Hypothalamus (tissue), 51 donors: ENCODE data around the gene TPSG1.
"Not testable (repeated sequence)": the region's sequence is repeated elsewhere in the genome, so short reads cannot be mapped to it uniquely, and the experiment has no call there.

Experiments used
- DNase-seq, 51 donors: peaks; one replicate each; lab custom pipeline; 2025; lab: John Stamatoyannopoulos, UW

Gene TPSG1

DNA sequence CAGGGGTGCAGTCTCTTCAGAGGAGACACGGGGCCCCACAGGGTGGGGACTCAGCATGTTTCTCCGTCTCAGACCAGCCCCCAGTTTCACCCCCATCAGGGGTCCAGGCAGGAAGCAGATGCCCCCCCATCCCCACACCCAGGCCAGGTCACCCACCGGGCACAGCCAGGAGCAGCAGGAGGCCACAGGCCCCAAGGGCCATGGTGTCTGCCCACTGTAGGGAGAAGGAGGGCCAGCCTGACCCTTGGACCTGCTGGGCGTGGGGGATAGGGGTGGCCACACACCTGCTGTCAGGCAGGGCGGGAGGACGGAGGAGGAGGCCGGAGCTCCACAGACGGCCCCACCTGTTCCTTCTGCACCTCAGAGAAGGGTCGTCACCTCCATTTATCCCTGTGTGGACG is at the start of gene TPSG1:
TSS of gene TPSG1 (minus strand) at position 218 of the 401 bp plus-strand sequence. CDS start at position 202, 16 bp downstream.
- no peak for DNase-seq

DNA sequence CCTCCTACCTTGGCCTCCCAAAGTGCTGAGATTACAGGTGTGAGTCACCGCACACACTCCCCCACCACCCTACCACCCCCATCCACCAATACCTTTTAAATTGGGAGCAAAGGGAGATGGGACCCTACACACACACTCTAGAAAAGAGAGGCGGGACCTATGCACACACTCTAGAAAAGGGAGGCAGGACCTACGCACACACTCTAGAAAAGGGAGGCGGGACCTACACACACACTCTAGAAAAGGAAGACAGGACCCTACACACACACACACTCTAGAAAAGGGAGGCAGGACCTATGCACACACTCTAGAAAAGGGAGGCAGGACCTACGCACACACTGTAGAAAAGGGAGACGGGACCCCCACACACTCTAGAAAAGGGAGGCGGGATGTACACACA is 49.7 kb upstream of the TPSG1 start:
- DNase-seq, result no peak

DNA sequence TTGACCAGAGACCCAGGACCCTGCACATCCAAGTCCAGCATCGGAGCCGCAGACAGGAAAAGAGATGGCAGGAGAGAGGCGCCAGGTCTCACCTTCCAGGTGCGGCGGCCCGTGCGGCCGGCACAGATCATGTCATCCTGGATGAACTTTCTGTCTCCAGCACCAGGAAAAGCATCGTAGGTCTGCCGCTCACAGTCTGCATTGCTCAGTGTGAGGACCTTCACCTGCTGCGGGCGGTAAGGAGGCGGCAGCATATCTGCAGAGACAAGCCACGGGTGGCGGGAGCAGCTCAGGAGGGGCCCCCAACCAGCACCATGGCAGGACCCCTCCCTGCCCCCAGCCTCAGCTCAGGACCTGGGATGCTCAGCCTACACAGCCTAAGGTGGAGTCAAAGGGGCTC is 48.7 kb upstream of the TPSG1 start:
- DNase-seq, result no peak

DNA sequence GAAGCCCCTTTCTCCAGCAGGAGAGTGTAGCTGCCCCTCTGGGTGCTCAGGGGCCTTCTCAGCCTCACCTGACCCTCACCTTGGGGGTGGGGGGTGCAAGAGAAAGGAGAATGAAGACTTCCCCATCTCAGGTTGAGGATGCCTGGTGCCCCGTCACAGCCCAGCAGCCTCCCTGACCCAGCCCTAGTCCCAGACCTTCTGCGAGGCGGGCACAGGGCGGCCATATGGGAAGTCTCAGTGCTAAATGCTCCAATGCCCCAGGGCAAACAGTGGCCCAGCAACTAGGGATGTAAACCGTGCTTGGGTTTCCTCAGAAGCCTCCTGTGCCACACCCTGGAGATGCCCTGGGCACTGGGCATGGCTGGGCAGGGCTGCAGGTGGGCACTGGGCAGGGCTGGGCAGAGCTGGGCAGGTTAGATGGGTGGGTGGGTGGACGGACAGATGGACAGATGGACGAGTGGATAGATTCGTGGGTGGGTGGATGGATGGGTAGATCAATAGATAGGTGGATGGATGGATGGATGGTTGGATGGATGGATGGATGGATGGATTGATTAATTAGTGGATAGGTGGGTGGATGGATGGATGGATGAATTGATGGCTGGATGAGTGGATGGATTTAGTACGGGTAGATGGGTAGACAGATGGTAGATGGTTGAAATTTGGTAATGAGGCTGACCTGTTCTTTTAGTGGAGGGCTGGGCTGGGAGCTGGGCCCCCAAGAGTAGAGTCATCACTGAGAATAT is 47.6 kb upstream of the TPSG1 start:
- no peak for DNase-seq

DNA sequence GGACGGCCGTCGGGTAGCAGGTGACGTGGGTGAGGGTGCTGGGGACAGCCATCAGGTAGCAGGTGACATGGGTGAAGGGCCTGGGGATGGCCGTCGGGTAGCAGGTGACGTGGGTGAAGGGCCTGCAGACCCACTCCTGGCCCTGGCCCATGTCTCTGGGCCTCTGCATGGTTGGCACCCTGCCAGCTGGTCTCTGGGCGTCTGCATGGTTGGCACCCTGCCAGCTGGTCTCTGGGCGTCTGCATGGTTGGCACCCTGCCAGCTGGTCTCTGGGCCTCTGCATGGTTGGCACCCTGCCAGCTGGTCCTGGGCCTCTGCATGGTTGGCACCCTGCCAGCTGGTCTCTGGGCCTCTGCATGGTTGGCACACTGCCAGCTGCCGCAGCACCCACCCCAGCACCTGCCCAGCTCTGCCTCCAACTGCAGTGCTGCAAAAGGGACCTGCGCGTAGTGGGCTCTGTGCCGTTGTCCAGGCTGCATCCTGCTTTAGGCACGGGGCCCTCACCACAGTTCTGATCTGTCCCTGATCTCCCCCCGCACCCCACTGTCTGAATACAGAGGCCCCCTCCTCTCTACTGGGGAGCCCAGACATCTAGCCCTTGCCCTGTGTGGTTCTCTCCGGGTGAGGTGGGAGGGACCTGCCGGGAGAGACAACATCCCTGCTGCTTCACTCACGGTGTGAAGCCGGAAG is 46.8 kb upstream of the TPSG1 start:
- DNase-seq, result peak in 17 of 51 donors; percentile 2 to 56 (median 20)

DNA sequence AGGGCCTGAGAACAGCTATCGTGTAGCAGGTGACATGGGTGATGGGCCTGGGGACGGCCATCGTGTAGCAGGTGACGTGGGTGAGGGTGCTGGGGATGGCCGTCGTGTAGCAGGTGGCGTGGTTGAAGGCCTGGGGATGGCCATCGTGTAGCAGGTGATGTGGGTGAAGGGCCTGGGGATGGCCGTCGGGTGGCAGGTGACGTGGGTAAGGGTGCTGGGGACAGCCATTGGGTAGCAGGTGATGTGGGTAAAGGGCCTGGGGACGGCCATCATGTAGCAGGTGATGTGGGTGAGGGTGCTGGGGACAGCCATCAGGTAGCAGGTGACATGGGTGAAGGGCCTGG is 46.3 kb upstream of the TPSG1 start:
- DNase-seq, result no peak

DNA sequence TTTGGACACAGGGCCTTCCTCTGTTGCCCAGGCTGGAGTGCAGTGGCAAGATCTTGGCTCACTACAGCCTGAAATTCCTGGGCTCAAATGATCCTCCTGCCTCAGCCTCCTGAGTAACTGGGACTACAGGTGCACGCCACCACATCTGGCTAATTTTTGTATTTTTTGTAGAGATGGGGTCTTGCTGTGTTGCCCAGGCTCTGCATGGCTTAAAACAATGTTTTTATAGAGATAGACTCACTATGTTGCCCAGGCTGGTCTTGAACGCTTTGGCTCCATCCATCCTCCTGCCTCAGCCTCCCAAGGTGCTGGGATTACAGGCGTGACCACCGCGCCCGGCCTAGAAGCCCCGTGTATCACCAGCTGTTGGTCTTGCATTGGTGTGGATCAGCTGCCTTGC is 44.4 kb upstream of the TPSG1 start:
- not testable (repeated sequence) for DNase-seq

DNA sequence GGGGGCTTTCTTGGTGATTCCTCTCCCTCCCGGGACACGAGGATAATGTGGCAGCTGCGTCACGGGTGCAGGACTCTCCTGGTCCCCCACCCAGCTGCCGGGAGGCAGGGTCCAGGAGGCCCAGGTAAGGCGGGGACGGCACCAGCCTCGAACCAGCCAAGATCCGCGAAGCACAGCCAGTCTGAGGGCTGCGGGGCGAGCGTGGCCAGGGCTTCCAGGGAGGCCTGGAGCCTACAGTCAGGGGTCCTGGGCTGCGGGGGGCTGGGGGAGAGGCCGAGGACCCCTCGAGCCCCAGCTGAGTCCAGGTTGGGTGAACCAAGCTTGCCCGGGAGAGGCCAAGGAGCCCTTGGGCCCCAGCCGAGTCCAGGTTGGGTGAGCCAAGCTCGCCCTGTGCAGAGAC is 40.8 kb upstream of the TPSG1 start:
- DNase-seq, result no peak

DNA sequence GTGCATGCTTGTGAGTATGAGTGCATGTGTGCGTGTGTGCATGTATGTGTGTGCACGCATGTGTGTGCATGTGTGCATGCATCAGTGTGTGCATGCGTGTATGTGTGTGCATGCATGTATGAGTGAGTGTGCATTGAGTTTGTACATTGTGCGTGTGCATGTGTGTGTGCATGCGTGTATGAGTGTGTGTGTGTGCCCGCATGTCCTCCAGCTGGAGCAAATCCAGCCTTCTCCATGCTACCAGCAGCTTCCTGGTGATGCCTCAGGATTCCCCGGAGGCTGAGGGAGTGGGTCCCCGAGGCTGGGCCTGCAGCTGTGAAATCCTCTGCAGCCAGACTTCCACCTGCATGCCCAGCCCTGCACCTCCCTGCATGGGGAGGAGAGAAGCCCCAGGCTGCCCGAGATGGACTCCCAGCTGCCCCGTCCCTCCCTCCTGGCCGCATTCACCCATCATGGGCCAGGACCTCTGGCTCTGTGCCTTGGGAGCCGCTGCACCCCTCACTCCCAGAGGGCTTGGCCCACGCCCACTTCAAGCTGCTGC is 40.1 kb upstream of the TPSG1 start:
- no peak for DNase-seq

DNA sequence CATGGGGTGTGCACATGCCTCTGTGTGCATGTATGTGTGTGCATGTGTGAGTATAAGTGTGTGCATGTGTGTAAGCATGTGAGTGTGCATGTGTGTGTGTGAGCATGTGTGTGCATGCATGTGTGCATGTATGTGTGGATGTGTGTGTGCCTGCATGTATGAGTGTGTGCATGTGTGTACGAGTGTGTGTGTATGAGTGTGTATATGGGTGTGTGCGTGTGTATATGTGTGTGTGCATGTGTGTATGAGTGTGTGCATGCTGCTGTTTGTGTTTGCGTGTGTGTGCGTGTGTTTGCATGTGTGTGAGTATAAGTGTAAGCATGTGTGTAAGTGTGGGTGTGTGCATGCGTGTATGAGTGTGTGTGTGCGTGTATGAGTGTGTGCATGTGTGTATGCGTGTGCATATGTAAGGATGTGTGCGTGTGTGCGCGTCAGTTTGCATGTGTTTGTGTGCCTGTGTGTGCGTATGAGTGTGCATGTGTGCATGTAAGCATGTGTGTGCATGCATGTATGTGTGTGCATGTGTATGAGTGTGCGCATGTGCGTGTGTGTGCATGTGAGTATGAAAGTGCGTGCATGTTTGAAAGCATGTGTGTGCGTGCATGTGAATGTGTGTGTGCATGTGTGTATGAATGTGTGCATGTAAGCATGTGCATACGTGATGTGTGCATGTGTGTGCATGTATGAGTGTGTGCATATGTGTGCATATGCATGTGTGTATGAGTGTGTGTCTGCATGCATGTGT is 39.4 kb upstream of the TPSG1 start:
- no peak for DNase-seq

DNA sequence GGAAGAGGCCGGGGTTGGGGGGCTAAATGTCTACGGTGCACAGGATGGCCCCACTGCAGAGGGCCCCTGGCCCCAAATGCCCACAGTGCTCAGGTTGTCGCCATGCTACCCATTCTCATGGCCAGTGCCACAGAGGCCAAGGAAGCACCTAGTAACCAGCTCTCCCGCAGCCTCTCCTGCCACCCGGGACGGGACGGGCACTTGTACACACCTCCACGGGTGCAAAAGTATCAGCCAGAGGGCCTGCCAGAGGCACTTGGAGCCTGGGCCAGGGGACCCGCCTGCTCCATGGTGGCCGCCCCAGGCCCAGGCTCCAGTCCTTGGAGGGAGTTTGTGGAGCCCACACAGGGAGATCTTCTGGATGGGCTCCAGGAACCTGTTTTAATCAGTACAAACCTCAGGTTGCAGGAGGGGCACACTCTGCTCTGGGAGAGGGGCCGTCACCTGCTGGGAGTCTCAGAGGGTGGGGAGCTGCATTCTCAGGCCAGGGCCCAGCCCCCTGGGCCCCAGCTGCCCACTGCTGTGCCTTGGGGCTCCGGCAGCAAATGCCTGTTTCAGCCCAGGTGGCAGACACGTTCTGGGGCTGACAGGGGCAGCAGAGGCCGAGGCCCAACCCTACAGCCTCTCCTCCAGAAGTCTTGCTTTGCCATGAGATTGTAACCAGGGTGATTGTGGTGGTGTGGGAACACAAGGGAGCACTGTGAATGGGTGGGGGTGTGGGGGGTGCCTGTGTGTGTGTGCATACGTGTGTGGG is 38.7 kb upstream of the TPSG1 start:
- DNase-seq, result no peak

DNA sequence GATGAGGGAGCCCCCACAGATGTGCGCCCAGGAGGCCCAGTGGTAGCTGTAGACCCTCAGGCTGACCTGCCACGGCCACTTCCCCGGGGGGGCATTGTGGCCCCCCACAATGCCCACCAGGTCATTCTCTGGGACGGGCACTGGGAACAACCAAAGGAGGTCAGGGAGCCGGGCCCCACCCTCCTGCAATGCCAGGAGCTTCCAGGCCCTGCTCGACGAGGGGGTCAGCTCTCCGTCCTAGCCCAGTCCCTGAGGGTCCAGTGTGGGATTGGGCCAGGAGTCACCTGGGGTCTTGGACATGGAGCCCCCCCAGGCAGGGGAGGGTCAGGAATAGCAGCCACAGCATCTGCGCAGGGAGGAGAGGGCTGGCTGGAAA is 37.8 kb upstream of the TPSG1 start:
- no peak for DNase-seq

DNA sequence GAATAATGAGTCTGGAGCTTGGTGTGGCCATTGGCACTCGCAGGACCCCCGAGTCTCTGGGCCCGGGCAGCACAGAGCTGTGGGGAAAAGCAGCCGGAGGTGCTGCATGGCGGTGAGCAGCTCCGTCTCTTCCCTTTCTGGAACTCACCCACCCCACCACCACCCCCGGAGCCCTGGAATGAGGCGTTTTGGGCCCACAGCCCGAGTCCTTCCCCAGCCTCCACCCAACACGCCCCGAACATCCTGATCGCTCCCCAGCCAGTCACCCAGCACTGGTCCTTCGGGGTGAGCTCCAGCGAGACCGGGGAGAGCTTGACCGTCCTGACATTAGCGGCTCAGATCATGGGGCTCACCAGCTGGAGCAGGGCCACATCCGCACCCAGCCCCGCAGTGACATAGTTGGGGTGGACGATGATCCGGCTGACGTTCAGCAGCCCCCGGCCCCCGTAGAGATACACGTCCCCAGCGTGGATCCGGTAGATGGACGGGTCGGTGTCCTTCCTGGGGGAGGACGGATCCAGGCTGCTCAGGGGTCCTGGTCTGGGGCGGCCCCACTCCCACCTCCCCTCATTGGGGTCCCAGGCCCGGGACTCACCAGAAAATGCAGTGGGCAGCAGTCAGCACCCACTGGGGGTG is 37.3 kb upstream of the TPSG1 start:
- no peak for DNase-seq

DNA sequence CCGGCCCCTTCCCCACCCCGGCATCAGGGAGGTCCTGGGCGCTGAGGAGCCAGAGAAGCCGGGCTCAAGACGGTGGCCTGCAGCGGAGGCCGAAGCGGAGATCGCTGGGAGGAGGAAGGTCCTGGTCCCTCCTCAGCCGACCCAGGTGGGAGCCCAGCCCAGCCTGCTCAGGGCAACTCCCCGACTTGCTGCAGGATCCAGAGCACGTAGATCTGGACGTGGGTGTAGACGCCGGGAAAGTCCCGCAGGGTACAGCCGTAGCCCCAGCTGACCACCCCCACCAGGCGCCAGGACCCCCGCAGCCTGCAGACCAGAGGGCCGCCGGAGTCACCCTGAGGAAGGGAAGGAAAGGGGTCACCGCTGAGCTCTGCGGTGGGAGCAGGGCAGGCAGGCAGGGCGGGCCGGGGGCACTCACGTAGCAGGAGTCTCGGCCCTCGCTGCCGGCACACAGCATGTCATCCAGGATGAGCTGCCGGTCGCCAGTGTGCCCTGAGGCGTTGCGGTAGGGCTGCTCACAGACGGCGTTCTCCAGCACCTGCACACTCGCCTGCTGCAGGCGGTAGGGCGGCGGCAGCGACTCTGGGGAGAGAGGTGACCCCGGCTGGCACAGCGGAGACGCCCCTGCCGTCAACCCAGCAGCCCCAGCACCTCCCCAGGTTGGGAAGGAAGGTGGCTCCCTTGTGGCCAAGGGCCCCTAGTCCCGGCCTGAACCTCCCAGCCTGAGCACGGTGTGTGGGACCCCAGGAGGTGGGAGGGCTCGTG is 36.2 kb upstream of the TPSG1 start:
- DNase-seq, result no peak

DNA sequence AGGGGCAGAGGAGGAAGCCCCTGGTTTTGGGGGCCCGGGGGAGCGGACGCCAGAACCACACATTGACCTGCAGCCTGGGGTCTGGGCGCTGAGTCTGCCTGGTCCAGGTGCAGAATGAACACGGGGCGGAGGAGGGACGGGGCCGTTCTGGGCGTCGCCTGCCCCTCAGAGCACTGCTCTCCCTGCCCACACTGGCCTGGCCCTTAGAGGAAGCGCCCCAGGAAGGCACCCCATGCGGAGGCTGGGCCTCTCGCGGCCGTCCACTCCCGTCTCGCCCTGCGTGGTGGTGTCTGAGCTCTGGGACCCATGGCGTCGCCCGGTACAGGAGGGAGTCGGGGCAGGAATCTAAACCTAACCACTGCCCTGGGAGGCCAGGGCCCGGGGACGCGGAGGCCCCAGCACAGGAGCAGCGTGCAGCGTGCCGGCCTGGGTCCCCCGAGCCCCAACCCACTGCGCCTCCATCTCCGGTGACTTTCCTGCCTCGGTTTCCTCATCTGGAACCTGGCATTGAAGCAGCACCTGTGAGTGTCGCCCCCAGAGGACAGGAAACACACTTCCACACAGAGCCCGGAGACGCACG is 35.1 kb upstream of the TPSG1 start:
- no peak for DNase-seq

DNA sequence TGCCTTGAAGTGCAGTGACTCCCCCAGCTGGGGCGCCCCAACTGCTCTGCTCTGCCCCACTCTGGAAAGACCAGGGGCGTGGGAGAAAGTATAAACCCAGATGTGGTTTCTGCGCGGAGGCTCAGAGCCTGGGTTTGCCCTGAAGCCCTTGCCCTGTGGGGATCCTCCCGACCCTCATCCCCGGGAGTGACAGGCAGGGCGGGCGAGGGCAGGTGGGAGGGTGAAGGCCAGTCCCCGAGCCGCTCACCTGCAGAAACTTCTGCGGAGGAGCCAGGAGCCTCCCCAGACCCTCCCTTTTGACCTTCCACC is 34.6 kb upstream of the TPSG1 start:
- DNase-seq, result no peak

DNA sequence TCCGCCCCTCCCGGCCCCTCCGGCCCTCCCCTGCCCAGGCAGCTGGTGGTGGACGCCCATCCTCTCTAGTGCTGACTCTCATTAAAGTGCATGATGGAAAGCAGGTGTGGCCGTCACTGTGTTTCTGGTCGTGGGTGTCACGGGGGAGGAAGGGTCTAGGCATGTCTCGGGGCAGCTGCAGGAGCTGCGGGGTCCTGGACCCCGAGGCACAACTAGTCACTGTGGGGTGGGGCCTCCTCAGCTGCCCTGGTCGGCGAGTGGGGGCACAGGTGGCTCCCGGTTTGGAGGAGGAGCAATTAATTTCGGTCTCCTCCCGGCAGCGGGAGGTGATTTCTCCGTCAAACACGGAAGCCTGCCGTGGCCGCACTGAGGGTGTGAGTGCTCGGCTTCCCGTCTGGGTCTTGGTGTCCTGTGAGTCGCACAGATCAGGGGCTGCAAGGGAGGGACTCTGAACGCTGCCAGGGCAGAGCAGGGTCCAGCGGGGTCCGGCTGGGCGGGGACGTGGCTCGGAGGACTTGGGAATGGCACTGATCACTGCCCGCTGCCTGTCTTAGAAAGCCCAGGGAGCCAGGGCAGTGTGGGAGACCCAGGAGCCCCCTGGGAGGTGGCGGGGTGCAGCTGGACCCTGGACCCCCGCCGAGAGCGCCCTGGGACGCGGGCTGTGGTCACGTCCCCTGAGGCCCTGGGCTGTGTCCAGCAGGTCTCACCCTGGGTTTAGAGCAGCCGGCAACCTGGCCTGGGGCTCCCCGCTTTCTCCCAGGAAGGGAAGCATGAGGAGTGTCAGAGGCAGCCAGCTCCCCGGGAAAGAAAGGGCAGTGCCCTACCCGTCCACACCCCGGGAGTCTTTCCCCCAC is 34.1 kb upstream of the TPSG1 start:
- no peak for DNase-seq

DNA sequence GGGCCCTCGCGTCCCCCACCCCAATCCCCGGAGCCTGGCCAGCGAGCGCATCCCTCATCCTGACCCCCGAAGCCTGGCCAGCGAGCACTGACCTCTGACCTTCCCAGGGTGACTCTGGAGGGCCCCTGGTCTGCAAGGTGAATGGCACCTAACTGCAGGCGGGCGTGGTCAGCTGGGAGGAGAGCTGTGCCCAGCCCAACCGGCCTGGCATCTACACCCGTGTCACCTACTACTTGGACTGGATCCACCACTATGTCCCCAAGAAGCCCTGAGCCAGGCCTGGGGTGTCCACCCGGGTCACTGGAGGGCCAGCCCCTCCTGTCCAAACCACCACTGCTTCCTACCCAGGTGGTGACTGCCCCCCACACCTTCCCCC is 33.1 kb upstream of the TPSG1 start:
- no peak for DNase-seq
